DND-41 (cell line): ENCODE results near the gene FBXW11.
"Not testable (repeated sequence)": the region's sequence is repeated elsewhere in the genome, so short reads cannot be mapped to it uniquely, and the experiment has no call there.

ENCODE experiments used
- ATAC-seq: fragments of 200-7000 bp; cut with Tn5 transposase; 3 replicates; pipeline ENCODE4 v1.9.1; 2021; ENCODE audit warnings: low read depth; ENCODE audit not compliant: insufficient read depth
- DNase-seq: peaks from one replicate; pipeline ENCODE4 v3.0.0-alpha.2; 2020
- H2AFZ ChIP-seq: 2 replicates; pipeline ENCODE4 v1.6.0; 2012; ENCODE audit warnings: low read depth, low read length
- H3K27ac ChIP-seq: 2 replicates; pipeline ENCODE4 v1.5.1; 2012; ENCODE audit warnings: low read length, inconsistent platforms
- H3K27me3 ChIP-seq: fragments of 200-600 bp; sonication (generic); 2 replicates; pipeline ENCODE4 v1.6.0; 2012; ENCODE audit warnings: low read length, mild to moderate bottlenecking, inconsistent platforms; ENCODE audit not compliant: insufficient read depth, poor library complexity
- H3K36me3 ChIP-seq: 2 replicates; pipeline ENCODE4 v1.5.1; 2012; ENCODE audit warnings: low read length, inconsistent platforms; ENCODE audit not compliant: insufficient read depth
- H3K4me1 ChIP-seq: 2 replicates; pipeline ENCODE4 v1.5.1; 2012; ENCODE audit warnings: mild to moderate bottlenecking, low read length; ENCODE audit not compliant: insufficient read depth
- H3K4me2 ChIP-seq: 2 replicates; pipeline ENCODE4 v1.6.0; 2012; ENCODE audit warnings: mild to moderate bottlenecking, moderate library complexity, low read length, inconsistent platforms; ENCODE audit not compliant: insufficient read depth
- H3K4me3 ChIP-seq, 2 experiments: fragments of 200-600 bp in 1 of 2; shearing (Covaris generic) in 1 of 2; 2 replicates each; pipeline ENCODE4 v1.5.1; 2012 to 2016; ENCODE audit warnings: inconsistent platforms in 2 of 2, low read length in 2 of 2, mild to moderate bottlenecking in 2 of 2, low read depth in 1 of 2, moderate library complexity in 1 of 2
- H3K79me2 ChIP-seq: 2 replicates; pipeline ENCODE4 v1.6.0; 2012; ENCODE audit warnings: low read length, inconsistent platforms; ENCODE audit not compliant: insufficient read depth
- H3K9ac ChIP-seq: 2 replicates; pipeline ENCODE4 v1.6.0; 2012; ENCODE audit warnings: low read depth, mild to moderate bottlenecking, inconsistent platforms, low read length, moderate library complexity
- H3K9me3 ChIP-seq: 2 replicates; pipeline ENCODE4 v1.5.1; 2012; ENCODE audit warnings: low read length, moderate library complexity, mild to moderate bottlenecking, inconsistent platforms; ENCODE audit not compliant: insufficient read depth, severe bottlenecking
- H4K20me1 ChIP-seq: 2 replicates; pipeline ENCODE4 v1.6.0; 2012; ENCODE audit warnings: low read length; ENCODE audit not compliant: insufficient read depth
- CTCF ChIP-seq: IDR thresholded peaks from 2 replicates; pipeline ENCODE4 v1.5.1; 2012; ENCODE audit warnings: borderline replicate concordance, low read length, moderate library complexity, mild to moderate bottlenecking; ENCODE audit not compliant: poor library complexity, severe bottlenecking; ENCODE audit errors: extremely low read depth
- EZH2 ChIP-seq: IDR thresholded peaks from 3 replicates; pipeline ENCODE4 v1.6.1; 2012; ENCODE audit warnings: borderline replicate concordance, low read depth, mild to moderate bottlenecking, moderate library complexity, low read length, inconsistent platforms; ENCODE audit not compliant: severe bottlenecking

FBXW11 gene

DNA sequence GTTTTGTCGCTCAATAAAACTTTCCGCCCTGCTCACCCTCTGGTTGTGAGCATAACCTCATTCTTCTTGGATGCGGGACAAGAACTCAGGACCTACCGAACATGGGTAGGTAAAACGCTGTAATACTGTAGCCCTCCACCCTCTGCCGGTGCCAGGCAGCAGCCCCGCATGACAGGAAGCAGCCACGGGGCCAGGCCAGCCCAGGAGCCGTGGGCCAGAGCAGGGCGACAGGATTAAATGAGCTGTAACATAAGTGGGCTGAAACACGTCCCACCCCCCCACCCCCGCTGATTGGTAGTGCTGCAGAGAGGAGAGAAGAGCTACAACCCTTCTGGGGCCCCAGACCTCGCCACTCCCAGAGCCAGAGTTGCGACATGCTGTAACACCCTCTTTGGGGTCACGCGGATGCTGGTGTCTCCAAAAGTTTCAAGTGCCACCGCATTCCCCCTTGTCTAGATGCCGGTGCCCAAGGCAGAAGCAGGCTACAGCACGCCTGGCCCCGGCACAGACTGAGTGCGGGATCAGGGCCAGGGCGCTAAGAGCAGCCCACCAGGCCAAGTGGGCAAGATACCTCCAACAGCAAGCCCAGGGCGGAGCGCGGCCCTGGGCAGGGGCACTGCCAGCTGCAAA lies 81.8 kb downstream of the FBXW11 start:
- Histone ChIP-seq H3K4me1 (no peaks in the 10 kb centered on the region), H3K4me3 (no peak overlapping the region), H3K9me3 (peaks cover 13% of the 10 kb centered on the region), H3K4me2 (no peak overlapping the region), H3K9ac (no peak overlapping the region), H3K36me3 (no peaks in the 10 kb centered on the region; the same call in 1 of the 2 replicates), H2AFZ (no peak overlapping the region), H3K27me3 (no peaks in the 10 kb centered on the region), H3K27ac (no peak overlapping the region), H3K79me2 (peaks cover 86% of the 10 kb centered on the region), H4K20me1 (peaks cover 7% of the 10 kb centered on the region; the same call in 1 of the 2 replicates)
- TF ChIP-seq EZH2 (no peak), CTCF (no peak)
- DNase-seq (no peak), ATAC-seq (no peak)

DNA sequence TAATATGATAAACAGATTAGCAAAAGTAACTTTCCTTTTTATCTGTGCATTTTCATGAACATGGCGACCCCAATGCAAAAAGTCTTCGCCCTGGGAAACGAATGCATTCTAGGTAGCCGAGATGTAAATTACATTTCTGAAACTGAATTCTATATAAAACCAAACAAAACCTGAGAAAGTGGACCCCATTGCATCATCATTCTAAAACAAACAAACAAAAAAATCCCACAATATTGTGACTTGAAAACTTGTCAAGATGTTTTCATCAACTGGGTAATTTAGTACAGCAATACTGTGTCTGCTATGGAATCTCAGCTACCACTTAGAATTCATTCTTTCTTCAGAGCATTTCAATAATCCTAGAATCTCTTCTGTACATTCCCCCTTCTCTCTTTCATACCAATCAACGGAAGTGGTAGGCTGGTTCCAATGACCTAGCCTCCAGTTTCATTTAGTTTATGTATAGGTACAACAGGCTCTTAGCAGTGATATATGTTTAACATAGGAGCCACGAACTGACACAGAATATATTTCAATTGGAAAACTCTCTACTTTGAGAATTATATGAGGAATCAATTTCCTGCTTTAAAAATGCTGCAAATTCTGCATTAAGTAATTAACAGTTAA lies 85.6 kb downstream of the FBXW11 start:
- no peak overlapping the region for H3K27ac ChIP-seq
- no peaks in the 10 kb centered on the region; the same call in 1 of the 2 replicates for H3K36me3 ChIP-seq
- H3K9me3 ChIP-seq: peaks cover 13% of the 10 kb centered on the region
- TF ChIP-seq EZH2 (no peak), CTCF (no peak)
- H3K4me3 ChIP-seq: no peak overlapping the region
- H3K9ac ChIP-seq: no peak overlapping the region
- H4K20me1 ChIP-seq: peaks cover 34% of the 10 kb centered on the region; the same call in 1 of the 2 replicates
- no peak for ATAC-seq
- DNase-seq: no peak
- H3K4me1 ChIP-seq: no peaks in the 10 kb centered on the region
- no peak overlapping the region for H2AFZ ChIP-seq
- H3K27me3 ChIP-seq: no peaks in the 10 kb centered on the region
- H3K79me2 ChIP-seq: peaks cover 85% of the 10 kb centered on the region
- H3K4me2 ChIP-seq: no peak overlapping the region

GRCh38 chr5:171915700-171916099 lies 90.7 kb downstream of the FBXW11 start:
- not testable (repeated sequence) for H3K4me1 ChIP-seq, H3K4me3 ChIP-seq, H3K36me3 ChIP-seq, H3K4me2 ChIP-seq, H2AFZ ChIP-seq, H3K9me3 ChIP-seq, DNase-seq, H3K9ac ChIP-seq, H3K27ac ChIP-seq, ATAC-seq, H3K27me3 ChIP-seq
- Histone ChIP-seq H4K20me1 (peaks cover 67% of the 10 kb centered on the region), H3K79me2 (peaks cover 75% of the 10 kb centered on the region)

- TF ChIP-seq EZH2 (no peak), CTCF (no peak)
- H3K27me3 ChIP-seq: no peaks in the 10 kb centered on the region
- H3K9me3 ChIP-seq: no peaks in the 10 kb centered on the region
- H3K4me2 ChIP-seq: no peak overlapping the region
- peaks cover 67% of the 10 kb centered on the region for H4K20me1 ChIP-seq
- DNase-seq: no peak
- H3K27ac ChIP-seq: no peak overlapping the region
- H2AFZ ChIP-seq: no peak overlapping the region
- H3K79me2 ChIP-seq: peaks cover 69% of the 10 kb centered on the region
- H3K36me3 ChIP-seq: peaks cover 3% of the 10 kb centered on the region; the same call in 1 of the 2 replicates
- no peak for ATAC-seq
- no peaks in the 10 kb centered on the region for H3K4me1 ChIP-seq
- no peak overlapping the region for H3K9ac ChIP-seq
- no peak overlapping the region for H3K4me3 ChIP-seq
Observed at GRCh38 chr5:171914726-171915338, 91.6 kb downstream of the FBXW11 start.
